ENCODE measurements around the gene SIGLEC15.

Gene SIGLEC15

DNA sequence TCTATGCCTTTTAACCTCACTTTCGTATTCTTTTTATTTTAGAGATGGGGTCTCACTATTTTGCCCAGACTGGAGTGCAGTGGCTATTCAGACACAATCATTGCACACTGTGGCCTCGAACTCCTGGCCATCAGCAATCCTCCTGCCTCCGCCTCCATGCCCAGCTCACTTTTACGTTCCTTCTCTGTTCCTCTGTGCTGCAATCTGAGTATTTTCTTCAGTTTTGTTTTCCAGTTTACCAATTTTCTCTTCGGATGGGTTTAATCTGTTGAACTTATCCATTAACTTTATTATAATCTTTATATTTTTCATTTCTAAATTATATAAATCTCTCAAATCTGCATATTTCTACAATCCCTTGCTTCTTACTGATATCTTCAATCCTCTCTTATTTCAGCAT lies 38.6 kb downstream of the SIGLEC15 start:
- ATAC-seq (ENCODE audit: low read depth) (no peak), DNase-seq (ENCODE audit: low spot score in 2 of 2) (no peak)
- H3K36me3 Mint-ChIP-seq, result peaks cover 61% of the 10 kb centered on the region
- no peaks in the 10 kb centered on the region for H3K27me3 Mint-ChIP-seq
- H3K4me1 Mint-ChIP-seq, result no peaks in the 10 kb centered on the region
- no peak overlapping the region for H3K4me3 Mint-ChIP-seq
- no peak overlapping the region for H3K27ac Mint-ChIP-seq
- no peaks in the 10 kb centered on the region for H3K9me3 Mint-ChIP-seq

DNA sequence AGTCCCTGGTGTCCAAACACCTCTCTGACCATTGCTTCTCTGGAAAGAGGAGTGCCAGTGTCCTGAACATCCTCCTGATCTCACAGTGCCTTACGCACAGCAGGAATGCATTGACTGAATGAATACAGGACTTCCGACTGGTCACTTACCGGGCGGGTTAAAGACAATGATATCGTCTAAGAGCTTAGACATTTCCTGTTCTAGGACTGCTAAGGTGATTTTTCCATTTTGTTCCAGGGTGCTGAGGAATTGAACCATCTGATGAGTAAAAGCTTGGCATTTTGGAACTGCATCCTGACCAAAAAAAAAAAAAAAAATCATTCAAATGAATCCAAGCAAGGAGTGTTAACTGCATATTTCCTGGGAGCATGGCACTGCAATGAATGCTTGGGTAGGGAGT lies 40.0 kb downstream of the SIGLEC15 start:
- Mint-ChIP-seq H3K36me3 (peaks cover 63% of the 10 kb centered on the region), H3K4me1 (no peaks in the 10 kb centered on the region), H3K4me3 (no peak overlapping the region), H3K27me3 (no peaks in the 10 kb centered on the region), H3K9me3 (no peaks in the 10 kb centered on the region), H3K27ac (no peak overlapping the region)
- DNase-seq (ENCODE audit: low spot score in 2 of 2), result no peak
- ATAC-seq (ENCODE audit: low read depth), result no peak

- ATAC-seq (ENCODE audit: low read depth), result no peak
- no peaks in the 10 kb centered on the region for H3K27me3 Mint-ChIP-seq
- DNase-seq (ENCODE audit: low spot score in 2 of 2), result no peak
- H3K4me1 Mint-ChIP-seq, result peaks cover 14% of the 10 kb centered on the region
- no peak overlapping the region for H3K4me3 Mint-ChIP-seq
- peaks cover 57% of the 10 kb centered on the region for H3K36me3 Mint-ChIP-seq
- H3K9me3 Mint-ChIP-seq, result peaks cover 5% of the 10 kb centered on the region
- H3K27ac Mint-ChIP-seq, result no peak overlapping the region
These were observed 44.9 kb downstream of the SIGLEC15 start for GRCh38 chr18:45870419-45870818.

DNA sequence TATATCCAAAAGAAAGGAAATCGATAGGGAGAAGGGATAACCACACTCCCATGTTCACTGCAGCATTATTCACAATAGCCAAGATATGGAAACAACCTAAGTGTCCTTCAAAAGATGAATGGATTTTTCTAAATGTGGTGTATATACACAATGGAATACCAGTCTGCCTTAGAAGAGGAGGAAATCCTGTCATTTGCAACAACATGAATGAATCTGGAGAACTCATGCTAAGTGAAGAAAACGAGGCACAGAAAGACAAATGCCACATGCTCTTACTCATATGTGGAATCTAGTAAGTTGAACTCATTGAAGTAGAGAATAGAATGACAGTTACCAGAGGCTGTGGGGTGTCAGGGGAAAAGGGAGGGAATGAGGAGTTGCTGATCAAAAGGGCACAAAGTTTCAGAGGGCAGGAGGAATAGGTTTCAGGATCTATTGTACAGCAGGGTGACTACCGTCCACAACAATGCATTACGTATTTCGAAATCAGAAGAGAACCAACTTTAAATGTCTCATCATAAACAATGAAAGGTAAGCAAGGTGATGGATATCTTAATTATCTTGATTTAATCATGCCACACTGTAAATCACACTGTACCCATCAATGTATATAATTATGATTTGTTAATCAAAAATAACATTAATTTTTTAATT lies 46.1 kb downstream of the SIGLEC15 start:
- DNase-seq (ENCODE audit: low spot score in 2 of 2), result no peak
- peaks cover 51% of the 10 kb centered on the region for H3K36me3 Mint-ChIP-seq
- H3K4me3 Mint-ChIP-seq, result no peak overlapping the region
- H3K27ac Mint-ChIP-seq, result peak overlapping the region; percentile 7
- ATAC-seq (ENCODE audit: low read depth), result no peak
- peaks cover 16% of the 10 kb centered on the region for H3K4me1 Mint-ChIP-seq
- no peaks in the 10 kb centered on the region for H3K27me3 Mint-ChIP-seq
- peaks cover 6% of the 10 kb centered on the region for H3K9me3 Mint-ChIP-seq

GRCh38 chr18:45874491-45875184 lies 49.2 kb downstream of the SIGLEC15 start:
- DNase-seq (ENCODE audit: low spot score in 2 of 2), result peak; percentile 18 to 37
- Mint-ChIP-seq H3K27ac (peak overlapping the region; percentile 89), H3K27me3 (no peaks in the 10 kb centered on the region), H3K4me1 (peaks cover 17% of the 10 kb centered on the region), H3K4me3 (no peak overlapping the region), H3K36me3 (peaks cover 40% of the 10 kb centered on the region), H3K9me3 (peaks cover 6% of the 10 kb centered on the region)
- ATAC-seq (ENCODE audit: low read depth), result peak; percentile 87

DNA sequence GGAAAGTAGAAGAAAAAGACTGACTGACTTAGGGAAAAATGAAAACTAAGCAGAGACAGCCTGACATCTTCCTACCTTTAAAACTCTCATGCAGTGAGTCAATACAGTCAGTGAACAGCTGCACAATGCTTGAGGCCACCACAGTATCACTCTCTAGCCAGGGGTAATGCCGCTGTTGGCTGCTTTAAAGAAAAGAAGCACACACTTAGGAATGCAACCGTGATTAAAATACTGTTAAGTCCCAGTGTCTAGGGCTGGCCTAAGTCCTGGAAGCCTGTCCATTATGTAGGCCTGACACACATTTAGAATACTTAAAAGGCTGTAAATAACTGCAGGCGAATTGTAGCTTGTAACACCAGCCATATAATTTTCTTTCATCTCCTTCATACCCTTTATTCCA lies 50.7 kb downstream of the SIGLEC15 start:
- DNase-seq (ENCODE audit: low spot score in 2 of 2) (no peak), ATAC-seq (ENCODE audit: low read depth) (no peak)
- H3K4me3 Mint-ChIP-seq, result no peak overlapping the region
- H3K9me3 Mint-ChIP-seq, result peaks cover 6% of the 10 kb centered on the region
- peaks cover 31% of the 10 kb centered on the region for H3K36me3 Mint-ChIP-seq
- H3K27ac Mint-ChIP-seq, result no peak overlapping the region
- no peaks in the 10 kb centered on the region for H3K27me3 Mint-ChIP-seq
- H3K4me1 Mint-ChIP-seq, result peaks cover 19% of the 10 kb centered on the region

DNA sequence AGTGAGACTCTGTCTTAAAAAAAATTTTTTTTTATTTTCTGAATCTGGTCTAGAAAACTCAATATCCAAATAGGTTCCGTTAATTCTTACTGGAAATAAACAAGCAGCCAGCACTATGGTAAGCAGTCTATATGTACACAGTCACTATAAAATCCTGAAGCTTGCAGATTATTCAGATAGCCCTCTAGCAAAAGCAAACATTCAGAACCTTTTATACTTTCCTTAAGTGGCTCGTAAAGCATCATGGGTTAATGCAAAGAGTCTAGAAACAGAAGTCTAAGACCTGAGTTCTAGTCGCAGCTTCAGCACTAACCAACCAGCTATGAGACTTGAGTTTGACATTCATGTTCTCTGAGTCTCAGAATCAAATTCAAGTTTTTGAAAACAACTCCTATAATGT lies 51.9 kb downstream of the SIGLEC15 start:
- Mint-ChIP-seq H3K36me3 (peaks cover 29% of the 10 kb centered on the region), H3K9me3 (peaks cover 6% of the 10 kb centered on the region), H3K4me3 (no peak overlapping the region), H3K4me1 (peaks cover 16% of the 10 kb centered on the region), H3K27me3 (no peaks in the 10 kb centered on the region), H3K27ac (no peak overlapping the region)
- ATAC-seq (ENCODE audit: low read depth) (no peak), DNase-seq (ENCODE audit: low spot score in 2 of 2) (no peak)

- peaks cover 17% of the 10 kb centered on the region for H3K36me3 Mint-ChIP-seq
- H3K27ac Mint-ChIP-seq, result no peak overlapping the region
- ATAC-seq (ENCODE audit: low read depth), result peak; percentile 87
These were observed 54.5 kb downstream of the SIGLEC15 start for GRCh38 chr18:45879681-45880655.

DNA sequence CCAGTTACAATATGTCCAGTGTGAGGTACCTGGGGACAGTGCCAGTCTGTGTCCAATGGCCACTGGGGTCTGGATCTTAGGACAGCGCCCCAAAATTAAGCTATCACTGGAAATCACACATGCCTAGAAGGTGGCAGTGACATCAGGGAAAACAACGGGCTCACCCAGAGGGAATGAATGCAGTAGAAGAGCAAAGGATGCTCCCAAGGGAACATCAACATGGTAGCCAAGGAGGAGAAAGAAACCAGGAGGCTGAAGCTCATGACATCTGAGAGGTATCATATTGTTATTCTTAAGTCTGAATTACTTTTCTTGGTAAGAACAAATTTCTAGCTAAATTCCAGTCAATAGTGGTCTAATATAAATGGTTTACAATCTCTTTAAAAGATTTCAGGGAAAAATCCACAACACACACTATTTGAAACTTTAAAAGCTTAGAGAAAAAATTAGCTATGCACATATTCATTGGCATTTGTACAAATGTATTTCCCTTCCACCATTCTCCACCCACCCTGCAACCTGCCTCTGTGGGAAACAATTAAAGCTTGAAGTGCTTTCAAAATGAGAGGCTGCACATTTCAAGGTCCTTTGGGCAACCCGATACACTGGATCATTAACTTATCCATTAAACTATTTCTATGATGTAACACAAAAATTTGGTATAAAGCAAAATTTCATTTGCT lies 55.5 kb downstream of the SIGLEC15 start:
- Mint-ChIP-seq H3K9me3 (no peaks in the 10 kb centered on the region), H3K27me3 (no peaks in the 10 kb centered on the region), H3K4me3 (no peak overlapping the region), H3K27ac (peak overlapping the region; percentile 25), H3K36me3 (peaks cover 12% of the 10 kb centered on the region), H3K4me1 (peaks cover 4% of the 10 kb centered on the region)
- ATAC-seq (ENCODE audit: low read depth), result no peak
- DNase-seq (ENCODE audit: low spot score in 2 of 2), result no peak

More at GRCh38 chr18:45879681-45880655, 54.5 kb downstream of the SIGLEC15 start:
- no peak overlapping the region for H3K4me3 Mint-ChIP-seq
- DNase-seq (ENCODE audit: low spot score in 2 of 2), result peak; percentile 69 to 76
- peaks cover 3% of the 10 kb centered on the region for H3K9me3 Mint-ChIP-seq
- no peaks in the 10 kb centered on the region for H3K27me3 Mint-ChIP-seq
- peaks cover 8% of the 10 kb centered on the region for H3K4me1 Mint-ChIP-seq

- Mint-ChIP-seq H3K4me1 (no peaks in the 10 kb centered on the region), H3K27me3 (no peaks in the 10 kb centered on the region), H3K36me3 (peaks cover 16% of the 10 kb centered on the region), H3K4me3 (no peak overlapping the region), H3K27ac (no peak overlapping the region), H3K9me3 (no peaks in the 10 kb centered on the region)
- ATAC-seq (ENCODE audit: low read depth) (no peak), DNase-seq (ENCODE audit: low spot score in 2 of 2) (no peak)
These were observed 62.1 kb downstream of the SIGLEC15 start for GRCh38 chr18:45887585-45887984.

GRCh38 chr18:45889419-45890064 lies 64.1 kb downstream of the SIGLEC15 start:
- DNase-seq (ENCODE audit: low spot score in 2 of 2) (no peak), ATAC-seq (ENCODE audit: low read depth) (no peak)
- H3K36me3 Mint-ChIP-seq, result peaks cover 15% of the 10 kb centered on the region
- no peaks in the 10 kb centered on the region for H3K4me1 Mint-ChIP-seq
- H3K9me3 Mint-ChIP-seq, result no peaks in the 10 kb centered on the region
- H3K4me3 Mint-ChIP-seq, result no peak overlapping the region
- no peaks in the 10 kb centered on the region for H3K27me3 Mint-ChIP-seq
- H3K27ac Mint-ChIP-seq, result no peak overlapping the region

DNA sequence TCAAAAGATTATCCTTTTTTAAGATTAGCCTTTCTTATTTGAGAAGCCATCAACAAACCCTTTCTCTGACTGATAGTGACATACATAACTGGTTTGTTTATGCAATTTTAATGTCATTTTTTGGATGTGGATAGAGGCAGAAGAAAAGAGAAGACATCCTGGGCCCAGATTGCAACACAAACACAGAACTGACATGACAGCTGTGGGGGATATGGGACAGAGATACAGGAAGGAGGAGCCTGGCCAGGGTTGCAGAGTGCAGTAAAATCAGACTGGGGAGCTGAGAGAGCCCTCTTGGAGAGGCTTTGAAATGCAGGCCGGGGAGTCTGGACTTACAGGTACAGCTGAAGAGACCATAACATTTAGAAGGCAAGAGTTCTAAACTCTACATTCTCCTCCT lies 65.1 kb downstream of the SIGLEC15 start:
- H3K36me3 Mint-ChIP-seq, result peaks cover 22% of the 10 kb centered on the region
- ATAC-seq (ENCODE audit: low read depth), result no peak
- no peak overlapping the region for H3K4me3 Mint-ChIP-seq
- no peak for DNase-seq (ENCODE audit: low spot score in 2 of 2)
- no peaks in the 10 kb centered on the region for H3K9me3 Mint-ChIP-seq
- no peaks in the 10 kb centered on the region for H3K27me3 Mint-ChIP-seq
- H3K4me1 Mint-ChIP-seq, result no peaks in the 10 kb centered on the region
- H3K27ac Mint-ChIP-seq, result no peak overlapping the region

DNA sequence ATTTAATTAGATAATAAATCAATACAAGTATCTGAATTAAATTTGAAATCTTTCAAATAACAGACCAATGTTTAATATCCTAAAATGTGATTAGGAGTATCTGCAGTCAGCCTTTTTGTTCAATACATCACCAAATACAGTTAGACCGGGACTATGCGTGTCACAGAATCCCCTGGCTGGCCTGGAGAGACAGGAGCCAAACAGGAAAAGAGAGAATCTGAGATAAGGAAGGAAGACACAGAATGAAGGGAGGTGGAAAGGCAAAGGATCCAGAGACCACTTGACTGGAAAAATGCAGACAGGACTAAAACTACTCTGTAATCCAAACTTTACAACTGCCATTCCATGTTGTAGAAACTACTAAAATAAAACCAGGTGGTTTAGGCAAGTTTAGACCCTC lies 66.3 kb downstream of the SIGLEC15 start:
- Mint-ChIP-seq H3K27me3 (no peaks in the 10 kb centered on the region), H3K4me1 (no peaks in the 10 kb centered on the region), H3K27ac (no peak overlapping the region), H3K36me3 (peaks cover 29% of the 10 kb centered on the region), H3K9me3 (no peaks in the 10 kb centered on the region), H3K4me3 (no peak overlapping the region)
- no peak for ATAC-seq (ENCODE audit: low read depth)
- no peak for DNase-seq (ENCODE audit: low spot score in 2 of 2)
